Lower leg skin (tissue), 4 donors: ENCODE results near the gene F3. TPM values are rescaled to one million over a fixed set of nuclear protein-coding genes. Genes with fewer than 3 reads are reported as not detected.
A peak's percentile ranks its signal among the peaks of the same experiment; 100 is the strongest.

Source experiments
- DNase-seq, 2 donors: peaks; one replicate each; pipeline ENCODE4 v3.0.0-alpha.2; 2019; ENCODE audit warnings: low spot score in 2 of 2
- H3K4me3 ChIP-seq: fragments of 200-600 bp; sonication (generic); 2 replicates; pipeline ENCODE4 v1.5.1; 2017; ENCODE audit warnings: mild to moderate bottlenecking, low read depth; ENCODE audit not compliant: poor library complexity, severe bottlenecking
- CTCF ChIP-seq, 3 donors: fragments of 450-650 bp; IDR thresholded peaks; one replicate each; pipeline ENCODE4 v1.5.1; 2016; ENCODE audit warnings: antibody characterized with exemption in 3 of 3, mild to moderate bottlenecking in 3 of 3, moderate library complexity in 2 of 3
- POLR2A ChIP-seq, 2 donors: fragments of 450-650 bp; IDR thresholded peaks; one replicate each; pipeline ENCODE4 v1.6.1; 2016 to 2017; ENCODE audit warnings: antibody characterized with exemption in 2 of 2, mild to moderate bottlenecking in 1 of 2, moderate library complexity in 1 of 2
- WGBS, 2 donors: methylation state at CpG; one replicate each; pipeline ENCODE4 v1.1.5; 2018; 5-methylcytosine and 5-hydroxymethylcytosine counted together
- intact Hi-C: fragments of 100-400 bp; cut with DNase I; formaldehyde crosslinking; loops from one replicate; pipeline ENCODE4 v1.15.0; 2023; ENCODE audit warnings: low total_unique reads
- total RNA-seq, 4 donors: library from RNA; depleted of rRNA; stranded (reverse); fragments of >200 nt; gene quantifications; one replicate each; pipeline ENCODE4 v1.1.0, GENCODE V29; 2016

Gene F3
- total RNA-seq, 4 donors from 2014 or later, result 69.2 to 129 (median 85.9) TPM

- no peak for DNase-seq
- WGBS, 2 donors, result 40 to 44% methylated on average over 23 of the region's 23 CpGs
- TF ChIP-seq CTCF (IDR thresholded peaks at IDR 0.05), result no peak
- TF ChIP-seq POLR2A (IDR thresholded peaks at IDR 0.05), result no peak
- peak overlapping the region; percentile 75 for H3K4me3 ChIP-seq
- intact Hi-C loops, result no loop called here
Measured at GRCh38 chr1:94540440-94541245, 916 bp downstream of the F3 start.

- TF ChIP-seq POLR2A (IDR thresholded peaks at IDR 0.05) (no peak), CTCF (IDR thresholded peaks at IDR 0.05) (no peak)
- no peak overlapping the region for H3K4me3 ChIP-seq
- WGBS, 2 donors, result 35 to 41% methylated on average over 3 of the region's 3 CpGs
- intact Hi-C loops, result no loop called here
- DNase-seq, result no peak
Measured at GRCh38 chr1:94539496-94539895, 2.1 kb downstream of the F3 start.

- 81 to 83% methylated on average over 6 of the region's 6 CpGs for WGBS, 2 donors
- TF ChIP-seq POLR2A (IDR thresholded peaks at IDR 0.05), result no peak
- no peak for TF ChIP-seq CTCF (IDR thresholded peaks at IDR 0.05)
- intact Hi-C loops, result no loop called here
Measured at GRCh38 chr1:94538243-94538827, 3.2 kb downstream of the F3 start.

GRCh38 chr1:94537254-94537653 is 4.3 kb downstream of the F3 start:
- 82 to 84% methylated on average over 6 of the region's 6 CpGs for WGBS, 2 donors
- DNase-seq, result no peak
- intact Hi-C loops, result no loop called here
- no peak overlapping the region for H3K4me3 ChIP-seq
- TF ChIP-seq POLR2A (IDR thresholded peaks at IDR 0.05), result no peak
- TF ChIP-seq CTCF (IDR thresholded peaks at IDR 0.05), result no peak

More at GRCh38 chr1:94538243-94538827, 3.2 kb downstream of the F3 start:
- DNase-seq, result no peak
- no peak overlapping the region for H3K4me3 ChIP-seq

GRCh38 chr1:94535879-94536278 is 5.7 kb downstream of the F3 start:
- intact Hi-C loops, result no loop called here
- 67 to 80% methylated on average over 9 of the region's 9 CpGs for WGBS, 2 donors
- no peak overlapping the region for H3K4me3 ChIP-seq
- TF ChIP-seq CTCF (IDR thresholded peaks at IDR 0.05) (no peak), POLR2A (IDR thresholded peaks at IDR 0.05) (no peak)
- DNase-seq, result no peak
